Transverse colon (tissue), 4 donors: Measurements from ENCODE around the gene CCNG2.

Source experiments
- CTCF ChIP-seq, 5 experiments: fragments of 200-600 bp in 3 of 5; fragments of 450-650 bp in 2 of 5; sonication (generic) in 3 of 5; IDR thresholded peaks; 1 replicate in 2 of 5; 2 replicates in 3 of 5; pipeline ENCODE4 v1.5.1; 2016 to 2017; ENCODE audit warnings: antibody characterized with exemption in 5 of 5, inconsistent platforms in 3 of 5, mild to moderate bottlenecking in 2 of 5, moderate library complexity in 1 of 5
- EP300 ChIP-seq: sonication (generic); formaldehyde crosslinking; IDR thresholded peaks from one replicate; pipeline ENCODE4 v1.6.1; 2017; ENCODE audit warnings: antibody characterized with exemption, low read depth
- POLR2A ChIP-seq: fragments of 450-650 bp; IDR thresholded peaks from one replicate; pipeline ENCODE4 v1.6.1; 2016; ENCODE audit warnings: antibody characterized with exemption, mild to moderate bottlenecking, moderate library complexity
- POLR2AphosphoS5 ChIP-seq, 3 donors: sonication (generic); formaldehyde crosslinking; IDR thresholded peaks; one replicate each; pipeline ENCODE4 v1.6.1; 2016; ENCODE audit warnings: antibody characterized with exemption in 3 of 3

DNA sequence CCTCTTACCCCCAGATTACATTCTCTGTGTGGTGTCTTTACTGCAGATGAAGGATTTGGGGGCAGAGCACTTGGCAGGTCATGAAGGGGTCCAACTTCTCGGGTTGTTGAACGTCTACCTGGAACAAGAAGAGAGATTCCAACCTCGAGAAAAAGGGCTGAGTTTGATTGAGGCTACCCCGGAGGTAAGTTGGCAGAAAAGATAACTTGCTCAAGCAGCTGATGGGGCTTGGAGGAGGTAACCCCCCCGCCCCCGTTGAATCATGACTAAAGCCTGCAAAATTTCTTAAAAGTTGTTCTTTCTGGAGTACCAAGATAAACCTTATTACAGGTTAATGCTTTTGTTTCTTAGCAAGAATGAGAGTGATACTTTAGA, 1.5 kb downstream of the CCNG2 start:
- TF ChIP-seq CTCF (IDR thresholded peaks at IDR 0.05) (no peak), EP300 (no peak), POLR2A (no peak), POLR2AphosphoS5 (IDR thresholded peaks at IDR 0.05) (no peak)
